AG10803 (cell line): ENCODE results near the gene NAMPT.

Source experiments
- DNase-seq: peaks from one replicate; pipeline ENCODE4 v3.0.0; 2010; ENCODE audit warnings: low read depth
- H3K4me3 ChIP-seq: 2 replicates; pipeline ENCODE4 v1.5.1; 2011; ENCODE audit warnings: mild to moderate bottlenecking, low read length, control low read depth
- CTCF ChIP-seq: conservative IDR thresholded peaks from 2 replicates; pipeline ENCODE4 v1.5.1; 2011; ENCODE audit warnings: mild to moderate bottlenecking, low read length, control low read depth, inconsistent platforms

Gene NAMPT

GRCh38 chr7:106203473-106203872 is 81.3 kb downstream of the NAMPT start:
- no peak overlapping the region for H3K4me3 ChIP-seq
- TF ChIP-seq CTCF: no peak
- no peak for DNase-seq

GRCh38 chr7:106201164-106201563 is 83.6 kb downstream of the NAMPT start:
- no peak overlapping the region for H3K4me3 ChIP-seq
- DNase-seq: no peak
- no peak for TF ChIP-seq CTCF

- no peak for DNase-seq
- H3K4me3 ChIP-seq: no peak overlapping the region
- TF ChIP-seq CTCF: no peak
Observed at GRCh38 chr7:106199813-106200364, 84.9 kb downstream of the NAMPT start.

GRCh38 chr7:106199024-106199423 is 85.8 kb downstream of the NAMPT start:
- TF ChIP-seq CTCF: no peak

More at GRCh38 chr7:106199024-106199423, 85.8 kb downstream of the NAMPT start:
- no peak for DNase-seq
- H3K4me3 ChIP-seq: no peak overlapping the region
